ENCODE measurements around the gene CEP170B.

DNA sequence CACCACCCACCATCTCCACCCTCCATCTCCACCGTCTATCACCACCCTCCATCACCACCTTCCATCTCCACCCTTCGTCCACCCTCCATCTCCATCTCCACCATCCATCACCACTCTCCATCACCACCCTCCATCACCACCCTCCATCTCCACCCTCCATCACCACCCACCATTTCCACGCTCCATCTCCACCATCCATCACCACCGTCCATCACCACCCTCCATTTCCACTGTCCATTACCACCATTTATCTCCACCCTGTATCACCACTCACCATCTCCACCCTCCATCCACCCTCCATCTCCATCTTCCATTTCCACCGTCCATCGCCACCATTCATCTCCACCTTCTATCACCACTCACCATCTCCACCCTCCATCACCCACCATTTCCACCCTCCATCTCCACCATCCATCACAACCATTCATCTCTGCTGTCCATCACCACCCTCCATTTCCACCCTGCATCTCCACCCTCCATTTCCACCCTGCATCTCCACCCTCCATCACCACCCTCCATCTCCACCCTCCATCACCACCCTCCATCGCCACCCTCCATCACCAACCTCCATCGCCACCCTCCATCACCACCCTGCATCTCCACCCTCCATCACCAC is 6.1 kb upstream of the CEP170B start:
- TF ChIP-seq, protein P1, sequence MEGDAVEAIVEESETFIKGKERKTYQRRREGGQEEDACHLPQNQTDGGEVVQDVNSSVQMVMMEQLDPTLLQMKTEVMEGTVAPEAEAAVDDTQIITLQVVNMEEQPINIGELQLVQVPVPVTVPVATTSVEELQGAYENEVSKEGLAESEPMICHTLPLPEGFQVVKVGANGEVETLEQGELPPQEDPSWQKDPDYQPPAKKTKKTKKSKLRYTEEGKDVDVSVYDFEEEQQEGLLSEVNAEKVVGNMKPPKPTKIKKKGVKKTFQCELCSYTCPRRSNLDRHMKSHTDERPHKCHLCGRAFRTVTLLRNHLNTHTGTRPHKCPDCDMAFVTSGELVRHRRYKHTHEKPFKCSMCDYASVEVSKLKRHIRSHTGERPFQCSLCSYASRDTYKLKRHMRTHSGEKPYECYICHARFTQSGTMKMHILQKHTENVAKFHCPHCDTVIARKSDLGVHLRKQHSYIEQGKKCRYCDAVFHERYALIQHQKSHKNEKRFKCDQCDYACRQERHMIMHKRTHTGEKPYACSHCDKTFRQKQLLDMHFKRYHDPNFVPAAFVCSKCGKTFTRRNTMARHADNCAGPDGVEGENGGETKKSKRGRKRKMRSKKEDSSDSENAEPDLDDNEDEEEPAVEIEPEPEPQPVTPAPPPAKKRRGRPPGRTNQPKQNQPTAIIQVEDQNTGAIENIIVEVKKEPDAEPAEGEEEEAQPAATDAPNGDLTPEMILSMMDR (conservative IDR thresholded peaks at IDR 0.05; ENCODE audit: low read length) = no peak
- no peak for TF ChIP-seq EZH2phosphoT487 (IDR thresholded peaks at IDR 0.05; ENCODE audit: borderline replicate concordance)

Measured in Loucy (cell line).